Upper lobe of right lung (tissue), 1 donor: ENCODE data around the gene ZNRF1. TPM values are rescaled to one million over a fixed set of nuclear protein-coding genes. Genes with fewer than 3 reads are reported as not detected.

Experiments
- ATAC-seq: fragments of 200-7000 bp; cut with Tn5 transposase; one replicate; pipeline ENCODE4 v1.9.1; 2020; ENCODE audit warnings: mild to moderate bottlenecking, moderate library complexity
- DNase-seq: peaks from one replicate; pipeline ENCODE4 v3.0.0-alpha.2; 2020
- H3K27ac ChIP-seq: fragments of 200-600 bp; one replicate; pipeline ENCODE4 v1.8.0; 2022
- H3K27me3 ChIP-seq: fragments of 200-600 bp; one replicate; pipeline ENCODE4 v1.8.0; 2022; ENCODE audit warnings: mild to moderate bottlenecking
- H3K36me3 ChIP-seq: fragments of 200-600 bp; one replicate; pipeline ENCODE4 v1.8.0; 2022
- H3K4me1 ChIP-seq: fragments of 200-600 bp; one replicate; pipeline ENCODE4 v1.8.0; 2022
- H3K4me3 ChIP-seq: fragments of 200-600 bp; one replicate; pipeline ENCODE4 v1.8.0; 2022; ENCODE audit warnings: mild to moderate bottlenecking
- H3K9me3 ChIP-seq: fragments of 200-600 bp; one replicate; pipeline ENCODE4 v1.8.0; 2022
- CTCF ChIP-seq: fragments of 200-600 bp; IDR thresholded peaks from one replicate; pipeline ENCODE4 v1.8.0; 2022; ENCODE audit warnings: antibody characterized with exemption
- intact Hi-C: fragments of 100-400 bp; cut with DNase I; formaldehyde crosslinking; loops from one replicate; pipeline ENCODE4 v1.11.0; 2022
- long read RNA-seq: library from polyadenylated mRNA; unstranded; transcript quantifications from one replicate; pipeline ENCODE4 v2.0.0, GENCODE V29; 2021
- total RNA-seq: library from RNA; stranded (reverse); fragmentation: NEBNext Ultra II Directional; extraction: Animal tissue kit (Norgen Biotek cat#: 25700); gene quantifications from one replicate; pipeline ENCODE4 v1.2.1, GENCODE V29; 2021
- donor health status: DM: no; HTN: yes; CAD: no; lungs with severe emphysema.

The ZNRF1 gene
- total RNA-seq = 21.3 TPM
- long read RNA-seq, full-length matches to known transcripts = 72 of 78 reads
- long read RNA-seq, partial matches to known transcripts = 2 of 78 reads
- long read RNA-seq, other reads (novel, unspliced or antisense) = 4 of 78 reads

- peak within 1 kb of the TSS; percentile 91 for H3K4me3 ChIP-seq
- peak within 1 kb of the TSS; percentile 80 for H3K27ac ChIP-seq
- H3K9me3 ChIP-seq = no peaks in the 10 kb centered on the region
- H3K27me3 ChIP-seq = no peaks in the 10 kb centered on the region
- intact Hi-C loops = loop anchor here (5.0 kb wide), 1 partner anchor 114 kb away; no protein-coding TSS in a partner anchor
- ATAC-seq (peak; percentile 93), DNase-seq (peak; percentile 92)
- TF ChIP-seq CTCF = peak; percentile 79
- H3K36me3 ChIP-seq = no peaks in the 10 kb centered on the region
- peaks cover 24% of the 10 kb centered on the region for H3K4me1 ChIP-seq
These were observed at the start of gene ZNRF1 for GRCh38 chr16:74998481-74999218. TSS of gene ZNRF1 (plus strand) at chr16:74999024. CDS start at chr16:74999672, 648 bp downstream.

DNA sequence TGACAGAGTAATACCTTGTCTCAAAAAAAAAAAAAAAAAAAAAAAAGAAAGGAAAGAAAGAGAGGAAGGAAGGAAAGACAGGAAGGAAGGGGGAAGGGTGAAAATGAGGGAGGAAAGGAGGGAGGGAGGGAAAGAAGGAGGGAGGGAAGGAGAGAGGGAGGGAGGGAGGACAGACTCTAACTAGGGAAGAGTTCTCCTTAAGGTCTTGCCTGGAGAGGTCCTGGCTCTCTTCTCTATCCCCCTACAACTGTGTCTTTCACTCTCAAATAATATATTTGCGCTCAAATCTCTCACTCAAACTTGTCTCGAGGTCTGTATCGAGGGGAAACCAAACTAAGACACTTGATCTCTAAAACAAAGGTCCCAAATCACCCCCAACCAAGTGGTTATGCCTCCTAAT is 49.5 kb upstream of the ZNRF1 start:
- no peak overlapping the region for H3K4me3 ChIP-seq

GRCh38 chr16:74950511-74950910 is 48.3 kb upstream of the ZNRF1 start:
- Histone ChIP-seq H3K27ac (no peak overlapping the region), H3K9me3 (no peaks in the 10 kb centered on the region), H3K36me3 (peaks cover 60% of the 10 kb centered on the region), H3K4me3 (no peak overlapping the region), H3K4me1 (no peaks in the 10 kb centered on the region), H3K27me3 (no peaks in the 10 kb centered on the region)
- ATAC-seq (no peak), DNase-seq (no peak)
- intact Hi-C loops = no loop called here
- no peak for TF ChIP-seq CTCF

More for the DNA sequence above, 49.5 kb upstream of the ZNRF1 start:
- Histone ChIP-seq H3K27ac (no peak overlapping the region), H3K4me1 (no peaks in the 10 kb centered on the region), H3K9me3 (no peaks in the 10 kb centered on the region), H3K27me3 (no peaks in the 10 kb centered on the region), H3K36me3 (peaks cover 55% of the 10 kb centered on the region)
- intact Hi-C loops = no loop called here
- TF ChIP-seq CTCF = no peak
- DNase-seq (no peak), ATAC-seq (no peak)

- Histone ChIP-seq H3K36me3 (peaks cover 67% of the 10 kb centered on the region), H3K27me3 (no peaks in the 10 kb centered on the region), H3K4me1 (no peaks in the 10 kb centered on the region), H3K27ac (no peak overlapping the region), H3K4me3 (no peak overlapping the region), H3K9me3 (no peaks in the 10 kb centered on the region)
- no peak for ATAC-seq
- intact Hi-C loops = no loop called here
- no peak for TF ChIP-seq CTCF
- no peak for DNase-seq
These were observed 47.6 kb upstream of the ZNRF1 start for GRCh38 chr16:74951206-74951605.

- intact Hi-C loops = no loop called here
- Histone ChIP-seq H3K4me3 (no peak overlapping the region), H3K27ac (no peak overlapping the region), H3K36me3 (peaks cover 67% of the 10 kb centered on the region), H3K27me3 (no peaks in the 10 kb centered on the region), H3K4me1 (no peaks in the 10 kb centered on the region), H3K9me3 (no peaks in the 10 kb centered on the region)
- no peak for ATAC-seq
- no peak for DNase-seq
- no peak for TF ChIP-seq CTCF
These were observed 47.1 kb upstream of the ZNRF1 start for GRCh38 chr16:74951681-74952080.
